Body of pancreas (tissue), 4 donors: ENCODE measurements around the gene SP140.

Experiments used
- POLR2A ChIP-seq, 3 donors: fragments of 450-650 bp; IDR thresholded peaks; one replicate each; pipeline ENCODE4 v1.6.1; 2016; ENCODE audit warnings: antibody characterized with exemption in 3 of 3, mild to moderate bottlenecking in 2 of 3
- TF ChIP-seq, protein P1 (sequence below), 7 experiments: fragments of 450-650 bp in 4 of 7; fragments of 200-600 bp in 3 of 7; sonication (generic) in 3 of 7; IDR thresholded peaks; one replicate each; pipeline ENCODE4 v1.5.1; 2016 to 2019; ENCODE audit warnings: antibody characterized with exemption in 7 of 7

DNA sequence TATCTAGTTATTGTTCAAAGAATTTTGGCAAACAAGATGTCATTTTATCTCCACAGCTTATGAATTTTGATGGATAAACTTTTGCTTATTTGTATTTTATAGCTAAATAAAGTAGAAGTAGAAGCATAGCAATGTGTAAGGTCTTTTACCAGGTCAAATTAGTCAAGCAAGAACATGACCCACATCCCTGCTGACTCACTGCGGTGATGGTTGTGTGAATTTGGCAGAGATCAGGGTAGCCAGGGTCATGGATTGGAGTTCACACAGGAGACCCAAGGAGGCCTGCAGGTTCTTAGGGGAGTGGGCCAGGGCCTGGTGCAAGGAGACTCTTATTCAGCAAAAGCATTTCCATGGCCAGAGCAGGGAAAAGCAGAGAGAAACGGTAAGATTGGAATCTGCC, 18.7 kb downstream of the SP140 start:
- TF ChIP-seq, protein P1, sequence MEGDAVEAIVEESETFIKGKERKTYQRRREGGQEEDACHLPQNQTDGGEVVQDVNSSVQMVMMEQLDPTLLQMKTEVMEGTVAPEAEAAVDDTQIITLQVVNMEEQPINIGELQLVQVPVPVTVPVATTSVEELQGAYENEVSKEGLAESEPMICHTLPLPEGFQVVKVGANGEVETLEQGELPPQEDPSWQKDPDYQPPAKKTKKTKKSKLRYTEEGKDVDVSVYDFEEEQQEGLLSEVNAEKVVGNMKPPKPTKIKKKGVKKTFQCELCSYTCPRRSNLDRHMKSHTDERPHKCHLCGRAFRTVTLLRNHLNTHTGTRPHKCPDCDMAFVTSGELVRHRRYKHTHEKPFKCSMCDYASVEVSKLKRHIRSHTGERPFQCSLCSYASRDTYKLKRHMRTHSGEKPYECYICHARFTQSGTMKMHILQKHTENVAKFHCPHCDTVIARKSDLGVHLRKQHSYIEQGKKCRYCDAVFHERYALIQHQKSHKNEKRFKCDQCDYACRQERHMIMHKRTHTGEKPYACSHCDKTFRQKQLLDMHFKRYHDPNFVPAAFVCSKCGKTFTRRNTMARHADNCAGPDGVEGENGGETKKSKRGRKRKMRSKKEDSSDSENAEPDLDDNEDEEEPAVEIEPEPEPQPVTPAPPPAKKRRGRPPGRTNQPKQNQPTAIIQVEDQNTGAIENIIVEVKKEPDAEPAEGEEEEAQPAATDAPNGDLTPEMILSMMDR (IDR thresholded peaks at IDR 0.05) = no peak
- TF ChIP-seq POLR2A (IDR thresholded peaks at IDR 0.05) = no peak
